Raji (cell line): ENCODE data around the gene ARHGAP45.
A peak's percentile ranks its signal among the peaks of the same experiment; 100 is the strongest.

ENCODE experiments used
- POLR2A ChIP-seq: IDR thresholded peaks from 2 replicates; pipeline ENCODE4 v1.6.1; 2011; ENCODE audit warnings: low read depth, low read length, control low read depth; ENCODE audit not compliant: insufficient read depth

Gene ARHGAP45

DNA sequence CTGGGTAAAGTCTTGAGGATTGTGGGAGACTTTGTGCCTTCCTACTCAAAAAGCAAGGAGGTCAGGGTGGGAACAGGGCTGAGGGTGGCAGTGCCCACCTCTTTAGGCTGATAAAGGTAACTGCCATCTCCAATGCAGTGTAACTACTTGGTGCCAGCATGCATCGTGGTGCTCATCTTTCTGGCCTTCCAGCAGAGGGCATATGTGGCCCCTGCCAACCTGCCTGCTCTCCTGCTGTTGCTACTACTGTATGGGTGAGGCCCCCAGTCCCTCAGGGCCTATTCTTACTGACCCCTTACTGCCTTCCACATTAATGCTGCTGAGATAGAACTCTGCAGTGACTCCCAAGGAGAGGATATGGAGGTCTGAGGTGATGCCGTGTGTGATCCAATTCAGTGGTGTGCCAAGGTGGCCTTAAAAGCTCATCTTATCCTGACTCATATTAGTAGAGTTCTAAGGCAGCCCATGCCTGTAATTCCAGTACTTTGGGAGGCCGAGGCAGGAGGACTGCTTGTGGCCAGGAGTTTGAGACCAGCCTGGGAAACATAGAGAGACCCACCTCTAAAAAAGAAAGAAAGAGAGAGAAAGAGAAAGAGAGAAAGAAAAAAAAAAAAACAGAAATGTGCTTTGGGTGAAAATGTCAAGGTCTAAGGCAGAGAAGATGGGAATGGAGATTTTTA lies 9.7 kb upstream of the ARHGAP45 start:
- no peak for TF ChIP-seq POLR2A

DNA sequence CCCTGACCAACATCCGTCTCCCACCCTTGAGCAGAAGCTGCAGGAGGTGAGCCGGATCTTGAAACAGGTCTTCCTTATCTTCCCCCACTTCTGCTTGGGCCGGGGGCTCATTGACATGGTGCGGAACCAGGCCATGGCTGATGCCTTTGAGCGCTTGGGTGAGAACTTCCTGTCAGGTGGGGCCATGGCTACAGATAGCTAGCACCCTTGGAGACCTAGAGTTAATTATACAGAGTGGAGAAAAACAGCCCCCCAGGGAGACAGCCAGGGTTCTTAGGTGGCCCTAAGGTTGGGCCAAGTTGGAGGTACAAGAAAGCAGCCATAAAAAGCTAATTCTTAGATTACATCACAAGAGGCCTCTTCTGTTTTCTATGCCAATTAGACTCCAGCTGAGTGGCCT lies 8.9 kb upstream of the ARHGAP45 start:
- no peak for TF ChIP-seq POLR2A

DNA sequence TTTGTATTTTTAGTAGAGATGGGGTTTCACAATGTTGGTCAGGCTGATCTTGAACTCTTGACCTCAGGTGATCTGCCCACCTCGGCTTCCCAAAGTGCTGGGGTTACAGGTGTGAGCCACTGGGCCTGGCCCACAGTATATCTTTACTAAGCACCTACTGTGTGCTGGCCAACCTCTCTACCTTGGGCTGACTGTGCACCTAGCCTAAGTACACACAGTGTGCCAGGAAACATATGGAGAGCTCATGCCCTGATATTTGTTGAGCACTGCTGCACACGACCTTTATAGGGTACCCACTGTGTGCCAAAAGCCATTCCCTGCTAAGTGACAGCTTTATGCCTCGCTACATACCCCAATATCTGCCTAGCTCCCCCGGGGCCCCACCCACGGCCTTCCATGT lies 6.3 kb upstream of the ARHGAP45 start:
- no peak for TF ChIP-seq POLR2A

DNA sequence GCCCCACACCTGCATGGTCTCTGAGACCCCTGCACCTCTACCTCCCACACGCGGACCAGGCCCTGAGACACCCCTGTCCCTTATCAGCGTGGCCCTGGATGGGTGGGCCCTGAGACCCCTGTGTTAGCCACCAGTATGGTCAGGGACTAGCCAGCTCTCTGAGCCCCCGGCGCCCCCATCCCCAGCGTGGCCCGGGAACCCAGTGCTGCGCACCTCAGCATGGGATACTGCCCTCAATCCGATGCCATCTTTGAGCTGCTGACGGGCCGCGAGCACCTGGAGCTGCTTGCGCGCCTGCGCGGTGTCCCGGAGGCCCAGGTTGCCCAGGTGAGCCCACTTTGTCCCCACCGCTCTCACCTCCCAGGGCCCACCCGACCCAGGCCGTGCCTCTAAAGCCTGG lies 5.0 kb upstream of the ARHGAP45 start:
- 0 out of 2 replicates have a peak, but pooled peaks have one; percentile 5 for TF ChIP-seq POLR2A

DNA sequence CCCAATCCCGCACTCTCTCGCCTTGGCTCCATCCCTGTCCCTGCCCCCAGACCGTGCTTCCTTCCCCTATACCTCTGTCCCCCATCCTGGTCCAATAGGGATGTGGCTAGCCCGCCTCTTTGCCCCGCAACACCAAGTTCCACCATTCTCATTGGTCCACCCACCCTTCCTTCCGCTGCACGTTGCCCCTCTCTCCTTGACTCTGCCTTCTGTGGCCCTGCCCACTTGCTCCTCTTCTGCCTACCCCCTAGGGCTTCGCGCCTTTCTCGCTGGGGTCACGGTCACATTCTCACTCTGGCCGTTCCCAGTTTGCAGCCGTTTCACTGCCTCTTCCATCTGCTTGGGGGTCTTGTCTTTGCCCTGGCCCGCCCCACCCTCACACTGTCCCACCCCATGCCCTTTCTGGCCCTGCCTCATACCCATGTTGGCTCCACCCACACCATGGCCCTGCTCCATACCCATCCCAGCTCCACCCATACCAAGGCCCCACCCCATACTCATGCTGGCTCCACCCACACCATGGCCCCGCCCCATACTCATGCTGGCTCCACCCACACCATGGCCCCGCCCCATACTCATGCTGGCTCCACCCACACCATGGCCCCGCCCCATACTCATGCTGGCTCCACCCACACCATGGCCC lies 4.5 kb upstream of the ARHGAP45 start:
- TF ChIP-seq POLR2A, result 0 out of 2 replicates have a peak, but pooled peaks have one; percentile 3

DNA sequence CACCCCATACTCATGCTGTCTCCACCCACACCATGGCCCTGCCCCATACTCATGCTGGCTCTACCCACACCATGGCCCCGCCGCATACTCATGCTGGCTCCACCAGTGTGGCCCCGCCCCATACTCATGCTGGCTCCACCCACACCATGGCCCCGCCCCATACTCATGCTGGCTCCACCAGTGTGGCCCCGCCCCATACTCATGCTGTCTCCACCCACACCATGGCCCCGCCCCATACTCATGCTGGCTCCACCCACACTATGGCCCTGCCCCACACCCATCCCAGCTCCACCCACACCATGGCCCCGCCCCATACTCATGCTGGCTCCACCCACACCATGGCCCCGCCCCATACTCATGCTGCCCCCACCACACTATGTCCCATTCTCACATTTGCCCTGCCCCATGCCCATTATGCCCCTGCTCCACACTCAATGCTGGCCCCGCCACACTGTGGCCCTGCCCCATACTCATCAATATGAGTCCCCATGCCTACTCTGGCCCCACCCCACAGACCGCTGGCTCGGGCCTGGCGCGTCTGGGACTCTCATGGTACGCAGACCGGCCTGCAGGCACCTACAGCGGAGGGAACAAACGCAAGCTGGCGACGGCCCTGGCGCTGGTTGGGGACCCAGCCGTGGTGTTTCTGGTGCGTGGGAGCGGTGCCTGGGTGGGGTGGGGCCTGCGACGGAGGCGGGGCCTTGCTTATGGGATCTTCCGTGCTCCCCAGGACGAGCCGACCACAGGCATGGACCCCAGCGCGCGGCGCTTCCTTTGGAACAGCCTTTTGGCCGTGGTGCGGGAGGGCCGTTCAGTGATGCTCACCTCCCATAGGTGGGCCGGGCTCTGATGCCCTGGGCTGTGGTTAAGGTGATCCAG lies 3.7 kb upstream of the ARHGAP45 start:
- TF ChIP-seq POLR2A, result no peak

DNA sequence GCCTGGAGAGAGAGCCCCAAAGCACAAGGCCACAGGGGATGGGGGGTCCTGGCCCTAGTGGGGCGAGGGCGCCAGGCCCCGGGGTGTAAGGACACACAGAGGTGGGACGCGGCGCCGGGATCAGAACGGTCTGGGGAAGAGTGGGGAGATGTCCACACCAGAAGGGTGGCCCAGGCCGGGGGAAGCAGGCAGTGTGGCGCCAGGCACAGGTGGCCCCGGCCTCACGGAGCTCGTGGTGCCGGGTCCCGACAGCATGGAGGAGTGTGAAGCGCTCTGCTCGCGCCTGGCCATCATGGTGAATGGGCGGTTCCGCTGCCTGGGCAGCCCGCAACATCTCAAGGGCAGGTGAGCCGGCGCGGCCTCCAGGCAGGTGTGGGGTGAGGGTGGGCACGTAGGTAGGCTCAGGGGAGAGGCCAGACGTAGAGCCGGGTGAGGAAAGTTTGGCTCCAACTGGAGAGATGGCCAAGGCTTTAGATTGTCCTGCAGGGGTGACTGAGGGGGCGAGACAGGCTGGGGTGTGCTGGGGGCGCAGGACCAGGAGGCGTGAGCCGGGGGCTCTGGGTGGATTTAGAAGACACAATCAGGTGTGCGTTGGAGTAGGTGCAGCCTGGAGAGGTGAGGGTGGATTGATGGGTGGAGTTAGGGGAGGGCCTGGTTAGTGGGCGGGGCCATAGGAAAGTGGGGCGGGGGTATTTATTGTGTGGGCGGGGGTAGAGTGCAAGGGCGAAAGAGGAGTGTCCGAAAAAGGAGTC lies 2.9 kb upstream of the ARHGAP45 start:
- TF ChIP-seq POLR2A, result no peak

DNA sequence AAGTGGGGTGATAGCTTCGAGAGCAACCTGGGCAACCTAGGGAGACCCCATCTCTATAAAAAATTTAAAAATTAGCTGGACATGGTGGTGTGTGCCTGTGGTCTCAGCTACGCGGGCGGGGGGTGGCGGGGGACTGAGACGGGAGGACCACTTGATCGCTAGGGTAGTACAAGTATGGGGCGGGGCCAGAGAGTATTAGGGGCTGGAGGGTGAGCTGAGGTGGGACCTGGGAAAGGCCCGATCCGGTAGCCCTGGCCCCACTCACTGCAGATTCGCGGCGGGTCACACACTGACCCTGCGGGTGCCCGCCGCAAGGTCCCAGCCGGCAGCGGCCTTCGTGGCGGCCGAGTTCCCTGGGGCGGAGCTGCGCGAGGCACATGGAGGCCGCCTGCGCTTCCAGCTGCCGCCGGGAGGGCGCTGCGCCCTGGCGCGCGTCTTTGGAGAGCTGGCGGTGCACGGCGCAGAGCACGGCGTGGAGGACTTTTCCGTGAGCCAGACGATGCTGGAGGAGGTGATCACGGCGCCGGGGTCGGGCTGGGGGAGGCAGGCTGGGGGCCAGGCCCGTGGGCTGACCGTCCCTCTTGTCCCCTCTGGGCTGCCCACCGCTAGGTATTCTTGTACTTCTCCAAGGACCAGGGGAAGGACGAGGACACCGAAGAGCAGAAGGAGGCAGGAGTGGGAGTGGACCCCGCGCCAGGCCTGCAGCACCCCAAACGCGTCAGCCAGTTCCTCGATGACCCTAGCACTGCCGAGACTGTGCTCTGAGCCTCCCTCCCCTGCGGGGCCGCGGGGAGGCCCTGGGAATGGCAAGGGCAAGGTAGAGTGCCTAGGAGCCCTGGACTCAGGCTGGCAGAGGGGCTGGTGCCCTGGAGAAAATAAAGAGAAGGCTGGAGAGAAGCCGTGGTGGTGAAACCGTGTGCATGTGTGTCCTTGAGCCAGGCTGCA lies 2.0 kb upstream of the ARHGAP45 start:
- no peak for TF ChIP-seq POLR2A

DNA sequence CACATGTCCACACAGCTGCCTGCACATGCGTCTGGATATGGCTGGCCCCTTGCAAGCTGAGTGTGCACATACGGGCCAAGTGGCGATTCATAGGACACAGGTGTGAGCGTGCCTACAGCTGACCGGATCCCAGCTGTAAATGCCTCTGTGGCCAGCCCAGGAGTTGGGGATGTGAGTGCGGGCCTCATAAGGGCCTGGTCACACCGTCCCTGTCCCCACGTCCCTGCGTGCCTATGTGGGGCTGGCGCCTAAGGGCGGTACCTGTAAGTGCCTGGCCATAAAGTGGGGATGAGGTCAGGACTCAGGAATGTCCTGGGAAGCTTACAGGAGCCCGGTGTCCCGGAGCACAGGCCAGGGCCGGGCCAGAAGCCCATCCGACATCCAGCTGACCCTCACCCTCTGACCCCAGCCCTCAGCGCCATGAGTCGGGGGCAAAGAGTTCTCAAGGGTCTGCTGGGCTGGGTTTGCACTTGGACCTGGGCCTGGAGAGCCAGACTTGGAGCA lies 1.3 kb upstream of the ARHGAP45 start:
- no peak for TF ChIP-seq POLR2A

DNA sequence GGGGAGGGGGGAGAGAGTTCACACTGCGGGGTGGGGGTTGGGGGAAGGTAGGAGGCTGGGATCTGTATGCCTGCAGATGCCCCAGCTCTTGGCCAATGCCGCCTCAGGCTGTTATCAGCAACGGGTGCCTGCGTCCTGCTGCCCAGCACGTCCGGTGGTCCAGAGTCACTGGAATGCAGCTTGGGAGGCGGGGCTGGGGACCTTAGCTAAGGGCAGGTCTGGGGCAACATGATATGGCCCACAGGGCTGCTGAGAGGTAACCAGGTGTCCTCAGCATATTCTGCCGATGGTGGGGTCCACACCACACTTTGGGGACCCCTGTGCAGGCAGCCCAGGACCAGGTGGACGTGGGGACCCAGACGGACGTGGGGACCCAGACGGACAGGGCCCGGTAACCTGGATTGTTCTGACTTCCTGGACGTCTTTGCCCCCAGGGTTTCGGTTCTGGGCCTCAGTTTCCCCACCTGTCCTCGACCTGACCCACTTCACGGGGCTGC lies 668 bp upstream of the ARHGAP45 start:
- no peak for TF ChIP-seq POLR2A

DNA sequence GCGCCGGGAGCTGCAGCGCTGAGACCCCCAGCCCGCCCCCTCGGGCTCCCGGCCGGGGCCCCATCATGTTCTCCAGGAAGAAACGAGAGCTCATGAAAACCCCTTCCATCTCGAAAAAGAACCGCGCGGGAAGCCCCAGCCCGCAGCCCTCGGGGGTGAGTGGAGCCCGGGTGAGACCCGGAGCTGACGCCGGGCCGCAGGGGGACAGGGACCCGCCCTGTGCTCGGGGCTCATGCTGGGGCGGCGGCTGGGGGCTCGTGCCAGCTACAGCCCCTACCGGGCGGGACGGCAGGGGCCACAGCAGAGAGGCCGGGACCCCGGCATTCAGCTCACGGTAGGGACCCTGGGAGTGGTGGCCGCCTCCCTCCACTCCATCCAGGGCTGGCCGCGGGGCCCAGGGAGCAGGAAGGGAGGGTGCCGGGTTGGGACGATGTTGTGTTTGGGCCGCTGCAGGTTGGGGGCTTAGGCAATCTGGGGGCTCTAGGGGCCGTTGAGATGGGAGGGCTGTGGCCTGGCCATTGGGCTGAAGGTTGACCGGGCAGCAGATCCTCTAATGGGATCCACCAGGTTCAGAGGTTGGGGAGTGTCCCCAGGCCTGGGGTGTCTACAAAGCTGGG lies 482 bp downstream of the ARHGAP45 start:
- TF ChIP-seq POLR2A, result no peak

DNA sequence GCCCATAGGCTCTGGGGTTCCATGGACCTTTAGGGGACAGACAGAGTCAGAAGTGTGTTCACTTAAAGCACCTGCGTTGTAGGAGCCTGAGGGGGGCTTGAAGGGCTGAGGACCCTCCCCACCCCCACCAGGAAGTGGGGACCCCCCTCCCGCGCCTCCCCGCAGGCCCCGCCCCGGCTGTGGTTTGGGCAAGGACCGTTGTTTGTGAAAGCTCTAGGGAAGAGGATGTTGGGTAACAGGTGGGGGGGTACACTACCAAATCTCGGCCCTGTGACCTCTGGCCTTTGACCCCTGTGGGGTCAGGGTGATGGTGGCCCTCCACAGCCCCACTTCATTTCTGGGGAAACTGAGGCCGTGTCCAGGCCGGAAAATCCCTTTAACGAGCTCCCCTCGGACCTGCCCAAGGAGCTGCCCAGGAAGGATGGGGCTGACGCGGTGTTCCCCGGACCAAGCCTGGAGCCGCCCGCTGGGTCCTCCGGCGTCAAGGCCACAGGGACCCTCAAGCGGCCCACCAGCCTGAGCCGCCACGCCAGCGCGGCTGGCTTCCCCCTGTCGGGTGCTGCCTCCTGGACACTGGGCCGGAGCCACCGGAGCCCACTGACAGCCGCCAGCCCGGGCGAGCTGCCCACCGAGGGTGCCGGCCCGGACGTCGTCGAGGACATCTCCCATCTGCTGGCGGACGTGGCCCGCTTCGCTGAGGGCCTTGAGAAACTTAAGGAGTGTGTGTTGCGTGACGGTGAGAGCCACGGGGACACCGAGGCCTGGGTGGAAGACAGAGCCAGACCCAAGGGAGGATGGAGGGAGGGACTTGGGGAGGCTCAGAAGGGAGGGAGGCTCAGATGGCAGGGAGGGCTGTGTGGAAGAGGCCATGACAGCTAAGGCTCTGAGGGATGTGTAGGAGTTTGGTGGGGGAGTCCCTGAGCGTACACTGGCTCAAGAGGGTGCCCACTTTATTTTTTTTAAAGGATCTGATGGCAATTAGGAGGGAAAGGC lies 1.3 kb downstream of the ARHGAP45 start:
- no peak for TF ChIP-seq POLR2A
